Adrenal gland (tissue), 5 donors: ENCODE data around the gene MRRF.

Experiments
- POLR2A ChIP-seq, 2 donors: fragments of 450-650 bp; IDR thresholded peaks; one replicate each; pipeline ENCODE4 v1.6.1; 2017; ENCODE audit warnings: antibody characterized with exemption in 2 of 2, mild to moderate bottlenecking in 2 of 2, moderate library complexity in 1 of 2
- TF ChIP-seq, protein P1 (sequence below), 6 experiments: fragments of 450-650 bp in 4 of 6; fragments of 200-600 bp in 2 of 6; sonication (generic) in 1 of 6; IDR thresholded peaks; 1 replicate in 5 of 6; 2 replicates in 1 of 6; pipeline versions ENCODE4 v1.5.1 to v1.8.0; 2016 to 2021; ENCODE audit warnings: antibody characterized with exemption in 6 of 6, mild to moderate bottlenecking in 2 of 6, moderate library complexity in 1 of 6
- donor health status: DM: no; HTN: no; CAD: no.

- TF ChIP-seq POLR2A (IDR thresholded peaks at IDR 0.05), result no peak
- TF ChIP-seq, protein P1, sequence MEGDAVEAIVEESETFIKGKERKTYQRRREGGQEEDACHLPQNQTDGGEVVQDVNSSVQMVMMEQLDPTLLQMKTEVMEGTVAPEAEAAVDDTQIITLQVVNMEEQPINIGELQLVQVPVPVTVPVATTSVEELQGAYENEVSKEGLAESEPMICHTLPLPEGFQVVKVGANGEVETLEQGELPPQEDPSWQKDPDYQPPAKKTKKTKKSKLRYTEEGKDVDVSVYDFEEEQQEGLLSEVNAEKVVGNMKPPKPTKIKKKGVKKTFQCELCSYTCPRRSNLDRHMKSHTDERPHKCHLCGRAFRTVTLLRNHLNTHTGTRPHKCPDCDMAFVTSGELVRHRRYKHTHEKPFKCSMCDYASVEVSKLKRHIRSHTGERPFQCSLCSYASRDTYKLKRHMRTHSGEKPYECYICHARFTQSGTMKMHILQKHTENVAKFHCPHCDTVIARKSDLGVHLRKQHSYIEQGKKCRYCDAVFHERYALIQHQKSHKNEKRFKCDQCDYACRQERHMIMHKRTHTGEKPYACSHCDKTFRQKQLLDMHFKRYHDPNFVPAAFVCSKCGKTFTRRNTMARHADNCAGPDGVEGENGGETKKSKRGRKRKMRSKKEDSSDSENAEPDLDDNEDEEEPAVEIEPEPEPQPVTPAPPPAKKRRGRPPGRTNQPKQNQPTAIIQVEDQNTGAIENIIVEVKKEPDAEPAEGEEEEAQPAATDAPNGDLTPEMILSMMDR (IDR thresholded peaks at IDR 0.05), result no peak
These were observed 115.6 kb downstream of the MRRF start for GRCh38 chr9:122380293-122380692.
